Central memory CD4-positive, alpha-beta T cell (primary cell): ENCODE data around the gene MDM2.
"Not testable (repeated sequence)": the region's sequence is repeated elsewhere in the genome, so short reads cannot be mapped to it uniquely, and the experiment has no call there.

Experiments
- DNase-seq: peaks from one replicate; pipeline ENCODE4 v3.0.0; 2022

MDM2 gene

DNA sequence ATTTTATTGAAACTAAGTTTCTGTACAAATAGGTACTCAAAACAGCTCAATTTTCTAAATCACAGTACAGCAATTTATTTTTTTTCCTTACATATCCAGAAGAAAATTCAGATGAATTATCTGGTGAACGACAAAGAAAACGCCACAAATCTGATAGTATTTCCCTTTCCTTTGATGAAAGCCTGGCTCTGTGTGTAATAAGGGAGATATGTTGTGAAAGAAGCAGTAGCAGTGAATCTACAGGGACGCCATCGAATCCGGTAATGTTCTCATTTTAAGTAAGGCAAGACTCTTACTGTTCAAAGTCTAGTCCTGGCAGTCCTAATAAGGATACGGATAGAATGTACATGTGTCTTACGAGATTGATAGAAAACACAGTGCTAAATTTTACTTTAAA lies 20.7 kb downstream of the MDM2 start:
- DNase-seq: no peak

DNA sequence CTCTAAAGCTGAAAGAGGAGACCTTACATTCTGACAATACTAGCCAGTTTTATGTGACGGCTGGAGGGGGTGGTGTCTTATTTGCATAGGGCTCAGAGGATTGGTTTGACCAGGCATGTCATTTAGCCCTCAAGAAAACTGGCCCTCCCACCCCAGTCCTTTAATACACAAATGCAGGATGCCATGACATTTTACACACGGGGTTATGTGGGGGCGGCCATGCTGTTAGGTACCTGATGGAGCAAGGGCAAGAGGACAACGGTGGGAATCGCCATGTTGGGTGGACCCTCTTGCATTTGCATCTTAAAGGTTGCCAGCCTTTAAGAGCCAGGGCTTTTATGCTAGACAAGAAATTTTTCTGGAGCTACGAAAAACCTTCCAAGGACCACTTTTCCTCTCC lies 23.3 kb downstream of the MDM2 start:
- no peak for DNase-seq

DNA sequence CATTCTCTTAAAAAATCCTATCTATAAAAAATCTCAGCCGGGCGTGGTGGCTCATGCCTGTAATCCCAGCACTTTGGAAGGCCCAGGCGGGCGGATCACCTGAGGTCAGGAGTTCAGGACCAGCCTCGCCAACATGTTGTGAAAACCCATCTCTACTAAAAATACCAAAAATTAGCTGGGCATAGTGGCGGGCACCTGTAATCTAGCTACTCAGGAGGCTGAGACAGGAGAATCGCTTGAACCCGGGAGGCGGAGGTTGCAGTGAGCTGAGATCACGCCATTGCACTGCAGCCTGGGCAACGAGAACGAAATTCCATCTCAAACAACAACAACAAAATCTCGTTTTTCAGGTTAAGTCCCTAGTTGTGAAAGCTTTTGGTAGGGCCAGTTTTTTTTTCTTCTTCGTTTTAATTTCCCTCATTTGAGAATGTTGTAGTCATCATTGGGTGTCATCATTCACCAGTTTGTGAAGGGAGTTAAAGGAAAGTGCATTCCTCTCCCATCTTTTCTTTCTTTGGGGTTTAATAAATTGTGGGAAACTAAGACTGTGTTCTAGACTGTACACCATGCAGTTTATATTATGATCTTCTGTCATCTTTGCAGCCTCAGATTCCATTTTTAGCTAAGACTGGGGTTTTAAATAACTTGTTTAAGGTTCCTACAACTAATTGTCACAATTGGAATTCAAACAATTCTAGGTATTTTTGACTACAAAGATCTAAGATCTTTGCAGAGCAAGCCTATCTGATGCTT lies 23.9 kb downstream of the MDM2 start:
- no peak for DNase-seq

DNA sequence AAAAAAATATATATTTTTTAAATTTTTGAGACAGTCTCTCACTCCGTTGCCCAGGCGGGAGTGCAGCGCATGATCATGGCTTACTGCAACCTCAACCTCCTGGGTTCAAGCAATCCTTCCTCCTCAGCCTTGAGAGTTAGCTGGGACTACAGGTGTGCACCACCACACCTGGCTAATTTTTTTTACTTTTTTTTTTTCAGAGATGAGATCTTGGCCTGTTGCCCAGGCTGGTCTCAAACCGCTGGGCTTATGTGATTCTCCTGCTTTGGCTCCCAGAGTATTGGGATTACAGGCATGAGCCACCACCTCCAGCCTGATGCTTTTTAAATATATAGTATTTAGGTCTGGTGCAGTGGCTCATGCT lies 24.5 kb downstream of the MDM2 start:
- no peak for DNase-seq

DNA sequence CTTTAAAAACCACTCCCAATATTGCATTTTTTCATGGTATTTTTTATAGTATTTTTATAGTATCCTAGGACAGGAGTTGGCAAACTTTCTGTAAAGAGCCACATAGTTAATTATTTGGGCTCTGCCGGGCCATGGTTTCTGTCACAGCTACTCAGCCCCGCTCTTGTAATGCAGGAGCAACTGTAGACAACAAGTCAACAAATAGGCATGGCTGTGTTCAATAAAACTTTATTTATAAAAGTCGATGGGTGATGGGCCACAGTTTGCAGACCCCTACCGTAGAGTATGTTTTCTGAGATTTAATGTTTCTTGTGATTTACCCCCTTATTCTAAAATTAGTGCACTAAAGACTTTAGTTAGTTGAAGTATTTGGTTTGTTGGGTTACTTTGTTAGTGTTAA lies 25.5 kb downstream of the MDM2 start:
- no peak for DNase-seq

DNA sequence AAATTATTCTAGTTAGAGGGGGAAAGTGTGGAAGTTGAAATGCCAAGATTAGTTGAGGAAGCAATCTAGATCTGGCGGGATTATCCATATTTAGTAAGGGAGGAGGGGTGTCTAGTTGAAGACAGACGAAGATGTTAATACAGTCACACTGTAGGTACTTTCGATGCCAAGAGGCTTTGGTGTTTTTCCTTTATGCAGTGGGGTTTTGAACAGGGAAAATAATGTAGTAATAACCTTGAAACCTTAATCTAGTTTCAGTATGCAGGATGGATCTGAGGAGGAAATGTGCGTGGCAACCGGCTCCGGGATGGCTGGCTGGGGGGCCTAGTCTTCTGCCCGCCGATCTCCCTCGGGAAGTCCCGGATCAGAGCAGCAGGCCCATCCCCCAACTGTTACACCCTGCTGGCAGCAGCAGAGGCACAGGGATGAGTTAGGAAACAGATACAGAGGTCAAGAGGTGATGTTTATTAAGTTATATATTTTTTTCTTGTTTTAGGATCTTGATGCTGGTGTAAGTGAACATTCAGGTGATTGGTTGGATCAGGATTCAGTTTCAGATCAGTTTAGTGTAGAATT lies 27.4 kb downstream of the MDM2 start:
- no peak for DNase-seq

DNA sequence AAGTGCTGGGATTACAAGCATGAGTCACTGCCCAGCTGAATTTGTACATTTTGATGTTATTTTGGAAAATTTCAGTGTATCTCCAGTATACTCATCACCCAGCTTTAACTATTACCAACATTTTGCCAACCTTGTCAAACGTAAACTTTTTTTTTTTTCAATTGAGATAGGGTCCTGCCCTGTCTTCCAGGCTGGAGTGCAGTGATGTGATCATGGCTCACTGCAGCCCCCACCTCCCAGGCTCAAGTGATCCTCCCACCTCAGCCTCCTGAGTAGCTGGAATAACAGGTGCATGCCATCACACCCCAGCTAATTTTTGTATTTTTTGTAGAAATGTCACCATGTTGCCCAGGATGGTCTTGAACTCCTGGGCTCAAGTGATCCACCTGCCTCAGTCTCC lies 29.2 kb downstream of the MDM2 start:
- no peak for DNase-seq

DNA sequence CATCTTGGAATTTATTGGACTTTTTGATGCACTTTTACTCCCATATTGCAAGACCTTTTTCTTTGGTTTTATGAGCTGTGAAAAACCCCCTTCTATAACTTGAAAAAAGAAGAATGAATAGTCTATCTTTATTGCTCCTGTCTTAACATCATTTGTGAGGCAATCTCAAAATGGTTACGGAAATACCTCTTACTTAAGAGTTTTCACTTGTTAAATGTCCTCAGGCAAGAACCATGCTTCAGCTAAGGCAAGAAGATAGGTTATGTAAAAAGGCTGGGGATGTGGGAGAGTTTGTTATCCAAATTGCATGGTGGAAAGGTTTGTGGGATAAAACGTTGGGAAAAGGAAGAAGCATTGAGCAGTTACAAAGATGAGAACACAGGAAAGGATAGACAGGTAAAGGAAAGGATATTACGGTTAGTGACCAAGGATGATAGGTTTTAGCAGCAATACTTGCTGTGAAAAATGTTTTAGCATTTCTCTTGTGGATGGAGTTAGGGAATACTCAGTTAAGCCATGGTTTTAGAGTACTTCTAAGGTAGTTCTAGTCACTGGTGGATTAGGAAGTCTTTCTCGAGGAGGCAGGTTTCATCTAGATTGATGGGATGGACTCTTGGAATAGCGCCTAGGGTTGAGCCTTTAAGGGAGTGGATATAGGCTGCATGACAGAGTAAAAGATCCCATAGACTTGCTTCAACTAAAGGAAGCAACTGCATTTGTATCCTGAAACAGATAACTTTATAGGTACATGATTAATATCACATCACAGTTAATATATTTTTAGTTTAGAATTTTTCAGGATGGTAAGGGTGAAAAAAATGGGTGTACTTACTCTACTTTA lies 30.3 kb downstream of the MDM2 start:
- no peak for DNase-seq

DNA sequence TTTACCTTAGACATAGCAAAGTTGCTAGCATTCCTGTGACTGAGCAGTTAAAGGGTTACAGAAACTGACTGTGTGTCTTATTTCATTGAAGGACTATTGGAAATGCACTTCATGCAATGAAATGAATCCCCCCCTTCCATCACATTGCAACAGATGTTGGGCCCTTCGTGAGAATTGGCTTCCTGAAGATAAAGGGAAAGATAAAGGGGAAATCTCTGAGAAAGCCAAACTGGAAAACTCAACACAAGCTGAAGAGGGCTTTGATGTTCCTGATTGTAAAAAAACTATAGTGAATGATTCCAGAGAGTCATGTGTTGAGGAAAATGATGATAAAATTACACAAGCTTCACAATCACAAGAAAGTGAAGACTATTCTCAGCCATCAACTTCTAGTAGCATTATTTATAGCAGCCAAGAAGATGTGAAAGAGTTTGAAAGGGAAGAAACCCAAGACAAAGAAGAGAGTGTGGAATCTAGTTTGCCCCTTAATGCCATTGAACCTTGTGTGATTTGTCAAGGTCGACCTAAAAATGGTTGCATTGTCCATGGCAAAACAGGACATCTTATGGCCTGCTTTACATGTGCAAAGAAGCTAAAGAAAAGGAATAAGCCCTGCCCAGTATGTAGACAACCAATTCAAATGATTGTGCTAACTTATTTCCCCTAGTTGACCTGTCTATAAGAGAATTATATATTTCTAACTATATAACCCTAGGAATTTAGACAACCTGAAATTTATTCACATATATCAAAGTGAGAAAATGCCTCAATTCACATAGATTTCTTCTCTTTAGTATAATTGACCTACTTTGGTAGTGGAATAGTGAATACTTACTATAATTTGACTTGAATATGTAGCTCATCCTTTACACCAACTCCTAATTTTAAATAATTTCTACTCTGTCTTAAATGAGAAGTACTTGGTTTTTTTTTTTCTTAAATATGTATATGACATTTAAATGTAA lies 31.5 kb downstream of the MDM2 start:
- no peak for DNase-seq

DNA sequence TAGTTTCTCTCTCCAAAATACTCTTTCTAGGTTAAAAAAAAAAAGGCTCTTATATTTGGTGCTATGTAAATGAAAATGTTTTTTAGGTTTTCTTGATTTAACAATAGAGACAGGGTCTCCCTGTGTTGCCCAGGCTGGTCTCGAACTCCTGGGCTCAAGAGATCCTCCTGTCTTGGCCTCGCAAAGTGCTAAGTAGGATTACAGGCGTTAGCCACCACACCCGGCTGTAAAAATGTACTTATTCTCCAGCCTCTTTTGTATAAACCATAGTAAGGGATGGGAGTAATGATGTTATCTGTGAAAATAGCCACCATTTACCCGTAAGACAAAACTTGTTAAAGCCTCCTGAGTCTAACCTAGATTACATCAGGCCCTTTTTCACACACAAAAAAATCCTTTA lies 33.2 kb downstream of the MDM2 start:
- DNase-seq: not testable (repeated sequence)

DNA sequence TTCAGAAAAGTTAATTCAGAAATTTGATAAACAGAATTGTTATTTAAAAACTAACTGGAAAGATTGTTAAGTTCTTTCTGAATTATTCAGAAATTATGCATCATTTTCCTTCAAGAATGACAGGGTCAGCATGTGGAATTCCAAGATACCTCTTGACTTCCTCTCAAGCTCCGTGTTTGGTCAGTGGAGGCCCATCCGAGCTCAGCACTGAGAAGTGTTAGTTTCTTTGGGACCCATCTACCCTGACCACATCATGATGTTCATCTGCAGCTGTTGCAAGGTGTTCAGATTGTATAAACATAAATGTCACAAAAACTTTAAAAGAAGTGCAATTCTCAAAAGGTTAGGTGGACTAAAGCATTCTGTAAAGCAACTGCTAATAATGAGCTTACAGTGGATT lies 33.7 kb downstream of the MDM2 start:
- no peak for DNase-seq

DNA sequence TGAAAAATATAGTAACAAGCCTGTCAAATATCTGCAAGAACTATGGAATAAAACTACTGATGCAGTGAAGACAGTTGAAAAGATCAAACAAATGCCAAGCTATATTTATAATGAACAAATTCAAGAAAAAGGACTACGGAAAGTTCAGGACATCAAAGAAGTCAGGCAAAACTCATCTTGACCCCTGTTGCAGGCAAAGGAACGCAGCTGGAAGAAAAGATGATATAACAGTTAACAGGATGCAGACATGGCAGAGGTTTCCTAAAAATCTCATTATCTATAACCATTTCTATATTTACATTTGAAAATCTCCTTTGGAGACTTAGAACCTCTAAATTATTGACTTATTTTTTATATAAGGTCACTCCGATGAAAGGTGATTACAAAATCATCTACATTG lies 34.1 kb downstream of the MDM2 start:
- no peak for DNase-seq

DNA sequence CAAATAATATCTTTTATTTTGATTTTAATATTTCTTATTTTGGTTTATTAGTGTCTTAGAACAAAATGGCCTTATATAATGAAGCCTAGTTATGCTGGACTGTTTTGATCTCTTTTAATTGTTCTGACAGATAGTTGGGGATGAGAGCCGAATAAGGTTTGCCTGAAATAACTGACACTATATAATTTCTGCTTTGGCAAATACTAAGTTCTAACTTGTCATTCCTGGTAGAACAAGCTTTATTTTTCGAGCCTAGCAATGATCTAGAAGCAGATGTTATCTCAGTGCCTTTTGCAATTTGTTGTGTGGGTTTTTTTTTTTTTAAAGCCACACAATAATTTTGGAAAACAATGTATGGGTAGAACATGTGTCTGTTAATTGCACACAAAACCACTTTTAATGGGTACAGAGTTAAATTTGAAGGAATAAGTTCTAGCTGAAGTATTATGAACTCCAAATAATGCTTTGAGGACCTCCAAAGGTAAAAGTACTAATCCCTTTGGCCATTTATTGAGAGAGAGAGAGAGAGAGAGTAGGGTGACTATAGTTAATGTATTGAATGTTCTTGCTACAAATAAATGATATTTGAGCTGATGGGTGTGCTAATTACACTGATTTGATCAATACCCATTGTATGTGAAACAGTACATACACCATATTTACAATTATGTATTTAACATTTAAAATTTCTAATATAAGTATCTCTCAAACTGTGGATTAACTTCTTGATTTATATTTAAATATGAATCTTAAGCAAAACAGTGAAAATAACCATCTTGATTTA lies 35.0 kb downstream of the MDM2 start:
- DNase-seq: no peak

DNA sequence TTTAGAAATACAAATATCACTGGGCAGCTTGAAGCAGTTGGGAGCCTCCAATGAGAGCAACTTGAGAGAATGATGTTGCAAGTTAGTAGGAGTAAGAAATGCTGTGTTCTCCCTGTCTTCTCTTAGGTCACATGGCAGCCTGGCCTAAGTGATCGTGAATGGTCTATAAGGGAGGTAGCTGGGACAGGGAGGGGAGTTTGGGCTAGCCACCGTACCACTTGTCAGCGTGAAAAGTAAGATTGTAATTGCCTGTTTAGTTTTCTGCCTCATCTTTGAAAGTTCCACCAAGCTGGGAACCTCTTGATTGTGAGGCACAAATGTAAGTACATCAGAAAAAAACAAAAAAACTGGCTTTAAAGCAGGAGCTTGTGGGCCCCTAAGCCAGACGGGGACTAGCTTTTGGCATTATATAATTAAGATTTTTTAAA lies 36.4 kb downstream of the MDM2 start:
- DNase-seq: no peak

DNA sequence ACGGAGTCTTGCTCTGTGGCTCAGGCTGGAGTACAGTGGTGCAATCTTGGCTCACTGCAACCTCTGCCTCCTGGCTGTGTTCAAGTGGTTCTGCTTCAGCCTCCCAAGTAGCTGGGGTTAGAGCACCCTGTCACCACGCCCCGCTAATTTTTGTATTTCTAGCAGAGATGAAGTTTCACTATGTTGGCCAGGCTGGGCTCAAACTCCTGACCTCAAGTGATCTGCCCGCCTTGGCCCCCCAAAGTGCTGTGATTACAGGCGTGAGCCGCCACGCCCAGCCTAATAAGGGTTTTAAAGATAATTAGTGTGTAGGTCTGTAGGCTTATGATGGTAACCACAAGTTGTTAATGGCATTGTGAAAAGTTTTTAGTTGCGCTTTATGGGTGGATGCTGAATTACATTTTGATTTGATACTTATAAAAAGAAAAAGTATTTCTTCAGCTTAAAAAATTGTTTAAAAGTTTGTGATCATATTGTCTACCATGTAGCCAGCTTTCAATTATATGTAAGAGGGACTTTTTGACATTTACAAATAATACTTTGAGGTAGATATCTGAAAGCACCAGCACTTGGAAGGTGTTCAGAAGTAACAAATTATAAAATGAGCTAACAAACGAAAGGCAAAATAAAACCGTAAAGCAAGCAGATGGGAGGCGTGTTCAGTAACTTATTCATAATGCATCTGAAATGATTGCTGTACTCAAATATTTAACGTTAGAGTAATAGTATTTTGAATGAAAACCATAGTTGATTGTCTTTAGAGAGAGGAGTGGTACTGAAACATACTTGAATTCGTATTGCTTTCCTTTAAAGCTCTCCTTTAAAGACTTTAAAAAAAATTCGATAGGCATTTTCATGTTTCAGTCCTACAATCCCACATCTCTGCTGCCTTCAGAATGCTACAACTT lies 37.1 kb downstream of the MDM2 start:
- DNase-seq: no peak

DNA sequence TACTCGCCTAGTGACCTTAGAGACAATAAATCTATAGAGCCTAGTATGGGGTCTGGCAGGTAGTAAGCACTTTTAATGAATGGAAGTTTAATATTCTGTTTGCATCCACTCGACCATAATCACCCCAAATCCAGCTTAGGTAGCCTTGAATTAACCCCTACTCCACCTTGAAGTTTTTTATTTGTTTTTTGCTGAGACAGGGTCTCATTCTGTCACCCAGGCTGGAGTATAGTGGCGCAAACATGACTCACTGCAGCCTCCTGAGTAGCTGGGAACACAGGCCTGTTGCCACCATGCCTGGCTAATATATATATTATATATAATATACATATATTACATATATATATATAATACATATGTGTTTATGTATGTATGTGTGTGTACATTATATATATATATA lies 38.8 kb downstream of the MDM2 start:
- DNase-seq: no peak

DNA sequence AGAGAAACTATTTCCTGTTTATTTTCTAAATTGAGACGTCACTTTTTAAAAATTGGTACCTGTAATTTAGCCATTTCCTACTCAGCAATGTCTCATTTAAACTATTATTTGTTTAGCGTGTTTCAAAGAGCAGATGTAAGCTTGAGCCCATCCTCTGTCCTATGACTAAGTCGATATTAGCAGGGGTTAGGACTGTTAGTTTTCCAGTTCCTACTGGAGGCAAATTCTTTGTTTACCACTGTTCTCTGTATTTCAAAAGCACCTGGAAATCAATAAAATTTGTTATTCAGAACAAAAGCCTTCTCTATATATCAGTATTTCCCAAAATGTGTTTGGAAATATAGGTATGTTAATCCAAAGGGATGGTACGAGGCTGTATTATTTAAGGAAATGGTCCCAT lies 42.4 kb downstream of the MDM2 start:
- no peak for DNase-seq

DNA sequence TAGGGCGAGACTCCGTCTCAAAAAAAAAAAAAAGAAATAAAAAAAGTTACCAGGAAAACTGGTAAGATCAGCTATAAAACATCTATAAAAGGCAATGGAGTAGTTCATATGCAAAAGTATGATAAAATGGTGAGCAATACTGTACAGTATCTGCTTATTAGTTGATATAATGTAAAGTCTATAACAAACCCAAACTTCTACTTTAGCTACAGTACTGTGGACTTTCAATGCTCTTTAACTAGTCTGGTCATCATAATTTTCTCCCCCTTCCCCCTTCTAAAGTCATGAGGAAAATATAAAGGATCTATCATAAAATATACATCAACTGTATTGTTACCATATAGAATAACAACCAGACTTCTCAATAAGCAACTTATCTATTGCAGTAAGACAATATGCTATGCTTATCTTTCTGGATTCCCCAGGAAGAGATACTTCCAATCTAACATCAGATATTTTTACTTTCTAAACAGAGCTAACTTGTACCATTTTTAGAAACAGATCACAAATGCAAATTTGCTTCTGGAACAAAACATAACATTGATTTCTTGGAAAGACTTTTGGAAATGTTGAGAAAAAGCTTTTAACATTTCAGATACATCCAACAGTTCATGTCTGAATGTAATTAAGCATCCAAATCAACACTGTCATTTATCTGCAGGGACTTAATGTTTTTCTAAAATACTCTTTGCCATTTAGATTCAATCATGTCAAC lies 43.8 kb downstream of the MDM2 start:
- DNase-seq: no peak

DNA sequence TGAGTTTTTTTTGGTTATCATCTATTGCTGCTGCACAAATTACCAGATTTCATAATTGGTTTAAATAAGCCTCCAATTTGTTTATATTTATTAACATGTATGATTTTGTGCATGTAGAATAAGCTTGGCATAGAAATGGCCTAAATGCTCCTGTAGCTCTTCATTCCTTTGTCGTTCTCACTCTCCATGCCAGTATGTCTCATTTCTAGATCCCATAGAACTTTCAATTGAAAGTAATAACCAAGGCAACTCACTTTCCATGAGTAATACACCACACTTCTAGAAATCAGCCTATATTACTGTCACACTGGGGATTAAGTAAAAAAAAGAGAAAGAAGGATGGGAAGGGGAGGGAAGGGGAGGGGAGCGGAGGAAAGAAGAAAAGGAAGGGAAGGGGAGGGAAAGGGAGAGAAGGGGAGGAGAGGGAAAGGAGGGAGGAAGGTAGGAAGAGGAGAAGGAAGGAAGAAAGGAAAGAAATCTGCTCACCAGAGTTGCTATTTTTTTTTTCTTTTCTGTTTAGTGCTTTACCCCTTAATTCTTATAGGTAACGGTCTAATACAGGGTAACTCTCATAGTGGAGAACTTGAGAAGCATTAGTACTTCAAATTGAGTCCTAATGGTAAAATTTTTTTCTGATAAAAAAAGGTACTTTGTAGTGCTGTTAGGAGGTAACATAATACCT lies 45.6 kb downstream of the MDM2 start:
- no peak for DNase-seq

DNA sequence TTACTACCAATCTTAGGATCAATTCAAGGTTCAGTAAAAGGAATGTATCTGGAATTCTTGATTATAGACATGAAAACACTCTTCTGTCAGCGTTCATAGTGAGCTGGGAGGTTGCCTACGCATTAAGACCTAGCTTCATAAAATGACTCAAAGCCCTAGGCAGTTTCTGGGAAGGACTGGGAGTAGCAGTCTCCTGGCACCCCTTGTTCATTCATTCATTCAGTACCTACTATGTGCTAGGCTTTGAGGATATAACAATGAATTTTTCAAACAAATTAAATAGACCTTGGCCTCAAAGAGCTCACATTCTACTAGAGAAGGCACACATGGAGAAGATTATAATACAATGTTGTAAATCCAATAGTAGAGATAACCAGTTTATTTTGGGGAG lies 46.1 kb downstream of the MDM2 start:
- no peak for DNase-seq
